Measurements from ENCODE around the gene RND3. TPM values are rescaled to one million over a fixed set of nuclear protein-coding genes. Genes with fewer than 3 reads are reported as not detected.

Gene RND3, protein sequence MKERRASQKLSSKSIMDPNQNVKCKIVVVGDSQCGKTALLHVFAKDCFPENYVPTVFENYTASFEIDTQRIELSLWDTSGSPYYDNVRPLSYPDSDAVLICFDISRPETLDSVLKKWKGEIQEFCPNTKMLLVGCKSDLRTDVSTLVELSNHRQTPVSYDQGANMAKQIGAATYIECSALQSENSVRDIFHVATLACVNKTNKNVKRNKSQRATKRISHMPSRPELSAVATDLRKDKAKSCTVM
- polyA plus RNA-seq (2012; ENCODE audit: insufficient read depth, insufficient read length) = not detected

DNA sequence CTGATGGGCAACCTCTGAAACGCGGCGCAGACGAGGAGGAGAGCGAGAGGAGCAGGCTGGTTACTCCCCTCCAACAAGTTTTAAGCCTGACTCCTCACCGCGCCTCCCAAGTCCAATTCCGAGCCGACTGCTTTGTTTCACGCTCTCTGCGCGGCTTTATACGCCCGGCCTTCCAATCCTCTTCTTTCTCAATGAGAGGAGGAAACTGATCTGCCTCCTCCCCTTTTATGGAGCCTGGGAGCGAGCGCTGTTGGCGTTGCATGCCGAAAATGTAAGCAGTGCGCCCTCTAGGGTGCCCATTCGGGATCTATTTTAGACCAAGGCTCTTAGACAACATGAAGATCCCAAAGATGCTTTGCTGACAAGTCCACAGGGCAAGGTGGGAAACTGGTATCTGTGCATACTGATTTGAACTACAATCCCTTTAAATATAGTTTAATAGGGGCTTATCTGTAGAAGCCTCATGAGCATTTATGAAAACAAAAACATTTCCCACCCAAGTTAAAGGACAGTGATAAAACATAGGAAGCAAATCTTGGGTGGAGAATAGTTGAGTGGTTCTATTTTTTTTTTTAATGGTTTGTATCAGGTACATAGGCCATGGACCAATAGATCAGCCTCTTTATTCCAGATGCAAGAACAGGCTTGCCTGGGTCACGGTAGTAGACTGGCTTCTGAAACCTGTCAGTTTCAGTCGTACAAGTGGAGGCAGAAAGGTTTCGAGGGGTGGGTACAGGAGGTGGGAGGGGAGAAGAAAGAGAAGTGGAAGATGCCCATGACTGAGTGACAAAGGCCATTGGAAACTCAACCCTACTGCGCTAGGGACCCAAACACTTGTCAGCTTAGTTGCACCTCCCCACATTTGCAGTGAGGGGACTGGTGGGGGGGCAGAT, at the start of gene RND3:
RND3 (minus strand) TSS at position 131 of the 893 bp plus-strand sequence. CDS start 250 bp downstream, outside the sequence.
- peak; percentile 77 for DNase-seq (ENCODE audit: low read depth, low spot score)
- peak within 1 kb of the TSS; percentile 13; the same call in 1 of the 2 replicates for H3K4me3 ChIP-seq (ENCODE audit: low read length)

DNA sequence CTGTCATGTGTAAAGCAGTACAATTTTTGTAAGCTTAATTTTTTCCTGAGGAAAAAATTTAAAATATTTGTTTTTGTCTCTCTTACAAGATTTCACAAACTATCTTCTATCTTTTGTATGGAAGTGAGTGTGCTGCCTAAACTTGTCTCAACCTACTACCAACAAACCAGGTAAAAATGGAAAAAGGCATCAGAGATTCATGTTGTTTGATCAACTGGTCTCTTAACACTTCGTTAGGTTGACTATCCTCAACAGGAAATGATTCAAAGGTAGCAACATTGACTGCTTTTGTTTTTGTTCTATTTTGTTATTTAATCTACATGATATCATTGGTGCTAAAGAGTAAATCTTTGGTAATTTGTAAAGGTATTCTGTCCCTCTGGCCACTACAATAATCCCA, 47.7 kb upstream of the RND3 start:
- DNase-seq (ENCODE audit: low read depth, low spot score) = no peak
- H3K4me3 ChIP-seq (ENCODE audit: low read length) = no peak overlapping the region

DNA sequence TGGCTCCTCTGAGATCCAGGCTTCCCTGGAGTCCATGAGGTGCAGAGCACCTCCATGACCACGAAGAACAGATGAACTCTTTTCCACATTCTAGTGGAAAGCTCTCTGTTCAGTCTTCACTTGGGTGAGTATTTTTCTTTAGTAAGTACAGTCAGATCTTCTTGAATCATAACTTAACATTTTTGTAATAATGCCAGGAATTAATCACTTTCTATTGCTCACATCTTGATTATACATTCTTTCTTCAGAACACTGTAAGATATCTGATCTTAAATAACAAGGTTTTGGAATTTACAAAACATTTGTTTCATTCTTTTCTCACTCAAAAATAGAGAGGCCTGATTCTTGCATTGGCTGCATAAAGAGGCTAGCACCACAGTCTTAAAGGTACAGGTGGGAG, 45.4 kb upstream of the RND3 start:
- DNase-seq (ENCODE audit: low read depth, low spot score) = no peak
- H3K4me3 ChIP-seq (ENCODE audit: low read length) = no peak overlapping the region

DNA sequence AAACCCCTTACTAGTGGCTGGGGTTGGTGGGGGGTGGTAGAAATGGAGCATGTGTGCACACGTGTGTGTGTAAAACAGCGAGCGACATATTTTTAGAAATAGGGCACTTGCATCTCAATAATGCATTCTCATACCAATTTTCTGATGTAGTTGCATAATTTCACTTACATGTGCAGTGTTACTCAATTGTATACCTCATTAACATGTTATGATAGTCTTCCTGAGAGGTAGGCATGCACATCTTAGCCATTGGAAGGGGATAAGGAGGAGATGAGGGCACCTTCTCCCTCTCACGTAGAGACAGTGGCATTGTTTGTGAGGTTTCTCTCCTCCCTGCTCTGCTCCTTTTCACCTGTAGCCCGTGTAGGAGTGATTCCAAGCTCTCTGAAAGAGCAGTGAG, 44.6 kb upstream of the RND3 start:
- H3K4me3 ChIP-seq (ENCODE audit: low read length) = no peak overlapping the region
- no peak for DNase-seq (ENCODE audit: low read depth, low spot score)

DNA sequence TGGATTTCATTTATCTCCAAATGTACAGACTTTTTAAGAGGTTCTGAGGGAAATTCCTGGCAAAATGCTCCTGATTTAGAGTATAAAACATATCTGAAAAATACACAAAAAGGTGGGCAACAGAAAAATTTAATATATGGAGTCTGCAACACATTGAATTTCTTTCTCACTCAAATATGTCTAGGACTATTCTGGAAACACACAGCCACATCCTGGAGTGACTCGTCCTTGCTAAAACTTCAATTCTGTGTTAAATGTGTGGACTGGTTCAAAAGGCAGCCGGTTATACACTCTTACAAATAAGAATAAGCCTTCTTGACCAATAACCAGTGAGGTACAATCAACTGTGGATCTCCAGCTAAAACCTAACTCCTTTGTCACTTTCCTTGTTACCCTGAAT, 44.1 kb upstream of the RND3 start:
- H3K4me3 ChIP-seq (ENCODE audit: low read length) = no peak overlapping the region
- no peak for DNase-seq (ENCODE audit: low read depth, low spot score)

DNA sequence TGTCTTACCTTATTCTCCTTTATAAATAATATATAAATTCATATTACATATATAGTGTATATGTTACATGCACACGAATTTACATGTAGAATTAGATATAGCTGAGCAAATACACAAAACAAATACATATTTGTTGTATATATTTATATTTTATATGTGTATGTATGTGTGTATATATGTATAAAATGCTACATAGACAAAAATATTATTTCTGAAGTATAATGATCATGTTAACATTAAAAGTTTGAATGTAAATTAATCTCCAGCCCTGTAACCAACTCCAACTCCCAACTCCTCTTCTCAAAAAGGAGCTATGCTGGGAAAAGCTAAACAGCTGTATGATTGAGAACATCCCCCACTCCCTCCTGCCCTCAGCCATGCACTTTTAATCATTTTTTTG, 42.7 kb upstream of the RND3 start:
- H3K4me3 ChIP-seq (ENCODE audit: low read length) = no peak overlapping the region

DNA sequence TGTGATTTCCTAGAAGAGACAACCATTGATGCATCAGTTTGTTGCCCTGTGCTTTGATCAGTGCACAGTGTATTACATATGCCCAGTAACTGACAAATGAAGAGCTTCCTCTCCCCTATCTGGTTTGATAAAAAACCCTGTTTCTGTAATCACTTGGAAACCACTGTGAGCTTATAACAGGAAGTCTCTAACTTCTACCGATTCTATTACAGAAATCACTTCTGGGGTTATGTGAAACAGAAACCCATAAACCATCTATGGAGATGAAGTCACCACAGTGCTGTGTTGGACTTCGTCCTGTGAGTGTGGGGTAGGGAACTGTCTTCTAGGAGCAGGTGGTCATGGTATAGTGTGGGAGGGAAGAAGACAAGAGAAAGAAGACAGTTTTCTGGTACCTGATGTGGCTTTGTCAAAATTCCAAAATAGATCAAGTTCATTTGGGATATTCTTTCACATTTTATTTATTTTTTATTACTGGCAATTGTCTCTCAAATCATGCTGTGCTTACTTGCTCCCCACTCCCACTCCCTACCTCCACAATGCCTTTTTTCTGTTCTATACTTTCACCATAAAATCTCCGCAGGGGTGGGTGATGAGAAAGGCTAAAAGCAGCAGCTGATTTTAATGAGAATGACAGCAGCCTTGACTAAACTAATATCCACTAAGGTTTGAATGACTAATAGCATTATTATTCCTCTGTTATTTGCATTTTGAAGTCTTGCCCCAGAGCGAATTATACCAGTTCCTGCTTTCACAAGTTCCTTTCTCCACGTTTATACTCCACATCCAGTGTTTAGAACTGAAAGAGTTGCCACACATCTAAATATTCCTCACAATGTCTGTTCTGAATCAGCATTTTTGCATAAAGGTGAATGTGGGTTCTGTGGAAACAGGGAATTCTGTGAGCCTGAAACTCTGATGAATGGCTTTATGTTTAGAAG, 41.7 kb upstream of the RND3 start:
- DNase-seq (ENCODE audit: low read depth, low spot score) = peak; percentile 33
- H3K4me3 ChIP-seq (ENCODE audit: low read length) = no peak overlapping the region

More for the DNA sequence above, 42.7 kb upstream of the RND3 start:
- DNase-seq (ENCODE audit: low read depth, low spot score) = no peak

DNA sequence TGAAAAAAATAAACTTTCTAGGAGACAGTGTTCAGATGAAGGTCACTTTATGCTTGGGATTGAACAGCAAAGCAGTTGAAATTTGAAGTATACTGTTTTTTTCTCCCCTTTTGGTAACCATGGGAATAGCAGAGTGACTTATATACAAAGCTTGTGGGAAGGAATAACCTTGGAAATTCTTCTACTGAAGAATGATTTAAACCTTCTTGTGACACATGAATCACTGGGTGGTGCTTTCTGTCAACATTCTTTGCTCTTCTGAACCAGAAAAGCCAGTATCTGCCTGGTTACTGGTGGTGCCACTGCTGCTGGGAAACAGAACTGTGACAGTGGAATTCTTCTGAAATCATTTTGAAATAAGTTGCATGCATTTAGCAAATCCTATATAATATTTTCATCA, 39.4 kb upstream of the RND3 start:
- DNase-seq (ENCODE audit: low read depth, low spot score) = no peak
- no peak overlapping the region for H3K4me3 ChIP-seq (ENCODE audit: low read length)

DNA sequence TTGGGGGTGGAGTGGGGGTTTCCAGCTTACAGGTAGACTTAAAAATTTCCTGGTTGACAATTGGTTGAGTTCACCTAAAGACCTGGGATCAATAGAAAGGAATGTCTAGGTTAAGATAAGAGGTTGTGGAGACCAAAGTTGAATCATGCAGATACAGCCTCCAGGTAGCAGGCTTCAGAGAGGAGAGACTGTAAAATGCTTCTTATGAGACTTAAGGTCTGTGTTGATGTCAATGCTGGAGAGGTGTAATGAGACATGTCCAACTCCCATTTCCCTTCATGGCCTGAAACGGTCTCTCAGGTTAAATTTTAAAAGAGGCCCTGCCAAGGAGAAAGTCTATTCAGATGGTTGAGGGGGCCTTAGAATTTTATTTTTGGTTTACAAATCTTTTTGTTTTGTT, 38.5 kb upstream of the RND3 start:
- H3K4me3 ChIP-seq (ENCODE audit: low read length) = no peak overlapping the region
- no peak for DNase-seq (ENCODE audit: low read depth, low spot score)

DNA sequence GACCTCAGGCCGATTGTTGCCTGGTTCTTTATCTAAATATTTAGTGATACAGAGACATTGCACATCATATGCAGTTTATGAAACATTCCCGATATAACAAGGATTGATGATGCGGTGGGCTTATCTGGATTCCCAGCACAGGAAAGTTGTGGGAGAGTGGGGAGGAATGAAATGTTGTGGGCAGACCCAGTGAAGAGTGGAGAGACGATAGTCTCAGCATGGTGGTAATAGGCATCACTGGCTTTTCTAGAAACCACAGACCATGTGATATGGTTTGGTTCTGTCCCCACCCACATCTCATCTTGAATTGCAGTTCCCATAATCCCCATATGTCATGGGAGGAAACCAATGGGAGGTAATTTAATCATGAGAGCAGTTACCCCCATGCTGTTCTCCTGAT, 34.8 kb upstream of the RND3 start:
- no peak for DNase-seq (ENCODE audit: low read depth, low spot score)
- no peak overlapping the region for H3K4me3 ChIP-seq (ENCODE audit: low read length)

DNA sequence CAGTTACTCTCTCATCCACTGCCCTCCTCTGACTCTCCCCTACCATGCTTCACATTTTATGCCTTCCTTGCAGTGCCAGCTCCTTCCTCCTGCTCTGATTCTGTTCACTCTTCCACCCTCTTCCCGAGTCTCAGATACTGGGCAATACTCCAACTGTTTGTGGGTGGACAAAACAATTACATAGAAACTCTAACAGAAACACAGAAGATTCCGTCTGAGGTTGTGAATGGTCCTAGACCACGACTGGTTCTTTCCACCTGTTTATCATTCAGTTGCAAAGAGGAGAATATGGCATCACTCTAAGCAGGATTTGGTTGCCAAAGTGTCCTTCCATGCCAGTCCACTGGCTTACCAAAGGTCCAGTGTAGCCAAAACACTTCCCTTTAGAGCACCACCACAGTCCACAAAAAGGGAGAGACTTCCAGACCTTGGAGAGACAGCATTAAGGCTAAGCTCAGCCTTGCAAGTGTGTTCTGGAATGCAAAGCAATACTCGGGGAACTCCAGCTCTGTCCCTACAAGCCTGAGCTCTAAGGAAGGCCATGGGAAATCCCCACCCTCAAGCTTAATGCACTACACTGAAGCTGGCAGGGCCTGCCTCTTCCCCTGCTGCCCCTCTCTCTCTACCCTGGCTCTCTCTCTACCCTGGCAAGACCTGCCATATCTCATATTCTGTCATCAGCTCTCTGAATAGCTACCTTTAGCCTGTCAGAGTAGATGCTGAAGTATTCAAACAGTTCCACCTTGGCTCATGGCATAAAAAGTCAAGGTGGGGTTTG, 33.6 kb upstream of the RND3 start:
- DNase-seq (ENCODE audit: low read depth, low spot score) = no peak
- H3K4me3 ChIP-seq (ENCODE audit: low read length) = no peak overlapping the region

DNA sequence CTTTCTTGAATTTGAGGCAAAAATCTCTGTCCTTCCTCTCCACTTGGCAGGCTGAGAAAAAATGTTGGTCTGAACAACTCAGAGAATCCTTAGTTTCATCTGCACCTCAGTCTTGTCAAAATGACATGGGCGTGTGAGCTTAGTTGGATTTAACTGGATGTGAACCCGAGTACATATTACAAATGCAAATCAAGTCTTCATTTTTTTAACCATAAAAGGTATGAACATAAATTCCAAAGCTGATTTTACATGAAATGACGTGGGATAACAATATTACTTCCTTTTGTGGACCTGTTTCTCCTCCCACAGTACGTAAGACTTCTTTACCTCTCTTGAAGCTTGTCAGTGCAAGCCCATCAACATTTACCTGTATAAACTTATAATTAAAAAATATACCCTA, 32.6 kb upstream of the RND3 start:
- DNase-seq (ENCODE audit: low read depth, low spot score) = no peak
- no peak overlapping the region for H3K4me3 ChIP-seq (ENCODE audit: low read length)

DNA sequence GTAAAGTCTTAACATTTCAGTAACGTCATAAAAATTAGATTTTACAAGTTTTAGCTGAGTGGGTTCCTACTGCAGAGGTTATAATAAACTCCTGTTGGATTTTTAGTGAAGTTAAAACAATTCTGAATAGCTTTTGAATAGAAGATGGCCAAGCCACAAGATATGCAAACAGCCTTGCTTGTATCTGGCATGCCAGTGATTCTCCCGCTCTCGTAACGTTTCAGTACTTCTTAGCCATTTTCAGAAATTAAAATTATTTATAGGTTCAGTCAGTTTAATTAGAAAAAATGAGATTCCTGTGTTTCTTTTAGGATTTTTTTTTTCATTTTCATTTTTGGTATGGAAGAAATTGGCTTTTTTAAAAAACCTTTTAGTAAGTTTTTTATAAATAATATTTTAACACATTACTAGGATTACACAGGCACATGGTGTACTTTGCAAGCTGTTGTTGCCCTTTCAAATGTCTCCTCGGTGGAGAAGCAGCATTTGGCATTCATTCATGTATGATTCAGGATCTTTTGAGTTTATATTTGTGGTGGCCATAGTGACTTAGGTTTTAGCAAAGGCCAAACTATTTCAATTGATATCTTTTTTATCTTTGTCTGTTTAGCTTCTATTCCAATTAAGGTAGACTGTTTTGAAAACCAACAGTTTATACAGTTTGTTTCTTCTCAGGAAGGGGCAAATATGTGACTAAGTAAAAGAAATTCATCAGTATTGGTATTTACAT, 30.6 kb upstream of the RND3 start:
- no peak for DNase-seq (ENCODE audit: low read depth, low spot score)
- no peak overlapping the region for H3K4me3 ChIP-seq (ENCODE audit: low read length)

DNA sequence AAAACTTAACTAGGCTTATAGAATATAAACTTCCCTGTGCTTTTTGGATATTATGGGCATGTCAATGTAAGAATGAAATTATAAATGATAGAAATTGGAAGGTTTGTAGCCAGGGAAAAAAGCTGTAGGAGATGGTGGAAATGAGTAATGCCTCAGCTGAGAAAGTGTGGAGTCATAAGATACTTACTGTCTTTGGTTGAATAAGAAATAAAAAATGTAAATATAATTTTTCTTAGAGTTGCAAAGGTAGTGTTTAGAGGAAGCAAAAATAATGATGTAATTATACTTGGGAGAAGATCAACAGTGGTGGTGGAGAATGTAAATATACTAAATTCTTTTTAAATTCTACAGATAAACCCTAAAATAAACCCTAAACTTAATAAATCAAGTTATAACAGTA, 26.2 kb upstream of the RND3 start:
- no peak for DNase-seq (ENCODE audit: low read depth, low spot score)
- no peak overlapping the region for H3K4me3 ChIP-seq (ENCODE audit: low read length)

DNA sequence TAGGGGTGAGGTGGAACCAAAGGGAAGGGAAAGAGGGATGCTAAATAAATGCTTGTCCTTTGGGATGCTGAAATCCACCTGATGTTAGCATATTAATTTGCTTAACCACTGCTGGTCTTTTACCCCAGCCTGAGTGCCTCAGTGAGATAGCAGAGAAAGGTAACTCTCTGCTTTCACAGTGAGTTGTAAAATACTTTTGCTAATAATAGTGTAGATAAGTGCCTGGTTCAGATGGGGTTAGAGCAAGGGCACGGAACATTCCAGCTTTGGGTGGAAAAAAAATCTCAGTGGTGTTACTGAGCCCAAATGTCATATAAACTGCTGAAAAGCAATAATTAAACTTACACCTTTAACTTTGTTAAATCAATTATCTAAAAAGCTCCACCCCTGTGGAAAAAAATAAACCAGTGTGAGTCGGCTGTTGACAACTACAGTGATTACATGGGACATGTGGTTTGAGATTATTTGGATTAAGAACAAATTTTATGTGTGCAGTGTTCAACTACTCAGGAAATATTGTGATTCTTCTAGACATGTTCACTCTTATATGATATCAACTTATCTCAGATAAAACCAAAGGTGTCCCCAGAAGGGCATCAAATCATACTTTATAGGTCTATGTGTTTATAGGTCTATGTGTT, 21.1 kb upstream of the RND3 start:
- DNase-seq (ENCODE audit: low read depth, low spot score) = no peak
- no peak overlapping the region for H3K4me3 ChIP-seq (ENCODE audit: low read length)

DNA sequence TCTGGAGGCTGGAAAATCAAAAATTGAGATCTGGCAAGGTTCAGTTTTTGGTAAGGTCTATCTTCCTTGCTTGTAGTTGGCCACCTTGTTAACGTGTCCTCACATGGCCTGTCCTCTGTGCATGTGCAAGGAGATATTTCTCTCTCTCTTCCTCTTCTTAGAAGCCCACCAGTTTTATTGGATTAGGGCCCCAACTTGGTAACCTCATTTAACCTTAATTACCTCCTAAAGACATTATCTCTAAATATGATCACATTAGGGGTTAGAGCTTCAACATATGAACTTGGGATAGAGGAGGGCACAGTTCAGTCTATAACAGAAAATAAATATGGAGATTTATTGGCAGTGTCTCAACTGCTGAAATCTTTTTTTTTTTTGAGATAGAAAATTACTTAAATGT, 19.6 kb upstream of the RND3 start:
- H3K4me3 ChIP-seq (ENCODE audit: low read length) = no peak overlapping the region
- DNase-seq (ENCODE audit: low read depth, low spot score) = no peak

DNA sequence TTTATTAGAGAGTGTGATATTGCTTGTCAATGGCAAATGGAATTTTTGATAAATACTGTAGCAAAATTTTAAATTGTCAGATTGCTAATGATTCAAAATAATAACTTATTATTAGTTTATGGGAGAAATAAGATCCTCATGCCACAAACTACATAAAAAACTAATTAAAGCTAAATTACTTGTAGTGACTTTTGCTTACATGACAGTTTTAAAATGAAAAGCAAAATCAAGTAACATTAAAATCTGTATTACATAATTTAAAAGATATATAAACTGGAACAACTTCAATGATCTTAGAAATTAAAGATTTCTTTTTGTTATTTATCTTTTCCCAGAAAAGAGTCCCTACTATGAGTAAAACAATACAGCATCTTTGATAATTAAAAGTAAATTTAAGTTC, 17.7 kb upstream of the RND3 start:
- DNase-seq (ENCODE audit: low read depth, low spot score) = no peak
- no peak overlapping the region for H3K4me3 ChIP-seq (ENCODE audit: low read length)

Data from Jurkat, Clone E6-1 (cell line).